HG03159 (cell line): ENCODE results near the gene TMEM150B.

Source experiments
- ATAC-seq: cut with Tn5 transposase; IDR thresholded peaks from one replicate; pipeline ENCODE4 v1.9.1; 2021; ENCODE audit warnings: mild to moderate bottlenecking, moderate library complexity; ENCODE audit not compliant: unreplicated experiment

TMEM150B gene

DNA sequence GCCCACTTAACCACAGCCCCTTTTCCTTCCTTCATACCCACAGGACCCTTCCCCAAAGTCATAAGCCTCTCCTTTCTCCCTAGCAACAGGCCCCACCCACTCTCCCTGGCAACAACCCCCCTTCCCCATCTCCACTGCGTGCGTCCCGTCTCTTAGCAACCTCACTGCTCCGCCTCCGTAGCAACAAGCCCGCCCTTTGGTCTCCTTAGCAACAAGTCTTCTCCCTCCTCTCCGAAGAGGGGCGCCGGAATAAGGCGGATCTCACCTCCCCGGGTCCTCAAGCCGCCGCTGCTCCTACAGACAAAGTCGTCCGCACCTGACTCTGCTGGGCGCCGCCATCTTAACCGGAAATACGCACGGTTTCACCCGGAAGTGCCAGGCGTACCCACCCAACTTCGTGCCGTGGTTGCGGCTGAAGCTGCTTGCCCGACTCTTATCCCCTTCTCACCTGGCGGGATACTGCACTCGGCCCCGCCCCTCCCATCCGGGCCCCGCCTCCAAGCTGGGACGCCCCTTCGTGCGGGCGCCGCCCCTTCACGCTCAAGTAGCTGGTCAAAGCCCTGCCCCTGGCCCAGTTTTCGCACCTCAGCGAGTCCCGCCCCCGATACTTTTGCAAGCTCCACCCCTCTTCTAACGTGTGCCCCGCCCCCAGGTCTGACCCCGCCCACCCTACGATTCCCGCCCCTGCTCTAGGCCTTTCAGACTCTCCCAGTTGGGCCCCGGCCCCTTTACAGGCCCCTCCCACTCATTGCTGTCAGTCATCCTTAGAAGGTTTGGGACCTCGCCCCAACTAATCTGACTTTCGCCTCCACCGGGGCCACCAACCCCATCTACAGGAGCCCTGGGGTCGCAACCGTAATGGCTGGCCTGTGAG is 45.1 kb downstream of the TMEM150B start, which contains the start of gene HSPBP1:
Gene HSPBP1 (minus strand): TSS at position 341 of the 874 bp plus-strand sequence. CDS start 502 bp downstream, outside the sequence.
- peak; percentile 72 for ATAC-seq

DNA sequence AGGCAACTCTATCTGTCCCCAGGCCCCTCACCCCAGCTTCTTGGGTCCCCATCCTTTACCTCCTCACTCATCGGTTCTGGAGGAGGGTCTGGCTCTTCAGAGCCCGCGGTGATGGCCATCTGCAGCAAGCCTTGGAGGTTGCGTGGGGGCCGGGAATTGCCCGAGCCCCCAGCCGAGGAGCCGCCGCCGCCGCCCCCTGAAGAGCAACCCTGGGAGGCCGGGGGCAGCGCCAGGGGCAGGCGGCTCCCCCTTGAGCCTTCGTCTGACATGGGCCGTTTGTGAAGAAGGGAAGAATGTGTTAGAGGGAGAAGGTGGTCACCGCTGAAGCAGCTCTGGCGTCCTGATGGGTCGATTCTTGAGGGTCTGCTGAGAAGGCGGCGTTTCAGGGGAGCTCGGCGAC is 45.8 kb downstream of the TMEM150B start:
- no peak for ATAC-seq

DNA sequence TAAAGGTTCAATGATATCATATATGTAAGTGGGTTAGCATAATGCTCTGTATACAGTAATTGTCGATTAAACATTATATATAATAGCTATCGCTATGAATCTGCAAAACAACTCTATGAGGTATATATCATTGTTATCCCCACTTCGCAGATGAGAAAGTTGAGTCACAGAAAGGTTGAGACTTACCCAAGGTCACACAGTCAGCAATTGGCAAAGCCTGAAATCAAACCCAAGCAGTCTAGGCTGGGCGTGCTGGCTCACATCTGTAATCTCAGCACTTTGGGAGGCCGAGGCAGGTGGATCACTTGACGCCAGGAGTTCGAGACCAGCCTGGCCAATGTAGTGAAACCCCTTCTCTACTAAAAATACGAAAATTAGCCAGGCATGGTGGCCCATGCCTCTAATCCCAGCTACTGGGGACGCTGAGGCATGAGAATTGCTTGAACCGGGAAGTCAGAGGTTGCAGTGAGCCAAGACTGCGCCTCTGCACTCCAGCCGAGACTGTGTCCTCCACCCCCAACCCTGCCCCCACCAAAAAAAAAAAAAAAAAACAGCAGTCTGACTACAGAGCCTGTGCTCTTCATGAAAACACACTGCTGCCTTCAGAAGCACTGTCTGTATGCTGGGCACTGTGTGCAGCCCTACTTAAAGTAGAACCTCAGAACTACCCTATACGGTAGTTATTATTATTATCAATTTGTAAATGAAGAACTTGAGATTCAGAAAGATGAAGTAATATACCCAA is 46.6 kb downstream of the TMEM150B start:
- no peak for ATAC-seq

DNA sequence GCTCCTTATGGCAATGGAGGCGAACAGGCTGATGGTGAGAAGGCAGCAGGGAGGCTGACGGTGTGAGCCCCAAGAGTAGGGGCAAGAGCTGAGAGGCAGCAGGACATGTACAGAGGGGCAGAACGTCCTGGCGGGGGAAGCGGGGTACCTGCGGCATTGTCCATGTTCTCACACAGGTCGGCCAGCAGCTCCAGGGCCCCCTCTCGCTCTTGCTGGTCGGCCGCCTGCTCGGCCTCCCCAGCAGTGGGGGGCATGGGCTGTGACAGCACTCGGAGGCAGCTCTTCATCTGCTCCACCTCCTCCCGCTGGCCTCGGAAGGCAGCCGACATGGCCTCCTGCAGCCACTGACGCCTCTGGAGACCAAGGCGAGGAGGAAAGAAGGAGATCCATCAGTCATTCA is 47.6 kb downstream of the TMEM150B start:
- ATAC-seq = no peak

DNA sequence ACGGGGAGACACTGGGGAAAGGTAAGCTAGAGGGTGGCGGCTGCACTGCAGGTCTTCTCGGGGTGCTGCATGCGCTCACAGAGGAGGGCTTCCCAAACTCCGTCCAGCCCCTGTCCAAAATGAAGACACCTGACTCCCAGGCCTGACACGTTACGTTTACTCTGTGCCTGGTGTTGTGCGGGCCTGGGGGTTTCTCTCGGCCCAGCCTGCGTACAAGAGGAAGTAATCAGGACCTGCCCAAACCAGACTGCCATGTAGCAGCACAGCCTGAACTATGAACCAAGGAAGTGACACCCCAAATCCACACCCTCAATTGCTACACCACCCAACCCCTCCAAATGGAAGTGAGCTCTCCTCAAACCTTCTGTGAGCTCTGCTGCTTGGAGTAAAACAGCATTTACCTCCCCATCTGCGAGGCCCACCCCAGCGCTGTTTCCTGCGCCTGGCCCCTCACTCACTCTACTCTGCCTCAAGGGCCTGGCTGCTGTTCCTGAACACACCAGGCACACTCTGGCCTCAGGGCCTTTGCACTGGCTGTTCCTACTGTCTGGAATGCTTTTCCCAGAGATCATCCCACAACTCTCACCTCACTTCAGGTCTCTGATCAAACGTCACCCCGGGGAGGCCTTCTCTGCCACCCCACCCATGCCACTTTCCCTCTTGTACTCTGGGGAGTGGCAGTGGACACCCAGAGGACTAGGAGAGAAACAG is 48.3 kb downstream of the TMEM150B start:
- no peak for ATAC-seq

DNA sequence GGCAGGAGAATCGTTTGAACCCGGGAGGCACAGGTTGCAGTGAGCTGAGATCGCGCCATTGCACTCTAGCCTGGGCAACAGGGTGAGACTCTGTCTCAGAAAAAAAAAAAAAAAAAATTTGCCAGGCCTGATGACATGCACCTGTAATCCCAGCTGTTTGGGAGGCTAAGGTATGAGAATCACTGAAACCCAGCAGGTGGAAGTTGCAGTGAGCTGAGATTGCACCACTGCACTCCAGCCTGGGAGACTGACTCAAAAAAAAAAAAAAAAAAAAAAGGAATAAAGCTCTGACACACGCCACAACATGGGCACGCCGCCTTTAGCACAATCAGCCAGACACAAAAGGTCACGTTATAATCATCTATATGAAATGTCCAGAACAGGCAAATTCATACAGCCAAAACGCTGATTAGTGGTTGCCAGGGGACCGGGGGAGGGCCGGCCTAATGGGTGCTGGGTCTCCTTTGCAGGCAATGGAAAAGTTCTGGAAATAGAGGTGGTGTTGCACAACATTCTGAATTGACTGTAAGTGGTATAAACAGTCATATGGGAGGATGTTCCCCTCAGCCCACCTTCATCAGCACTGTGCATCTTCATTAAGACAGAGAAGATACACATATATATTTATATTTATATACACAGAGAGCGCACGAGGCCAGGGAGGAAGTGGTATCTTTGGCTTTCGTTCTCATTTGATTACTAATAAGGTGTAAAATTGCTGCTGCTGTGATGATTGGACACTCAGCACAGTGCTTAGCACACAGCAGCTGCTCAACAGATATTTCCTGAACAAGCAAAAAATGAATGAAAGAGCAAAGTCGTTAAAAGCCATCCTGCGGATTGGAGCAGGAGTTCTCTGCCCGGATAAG is 49.1 kb downstream of the TMEM150B start:
- peak; percentile 63 for ATAC-seq

DNA sequence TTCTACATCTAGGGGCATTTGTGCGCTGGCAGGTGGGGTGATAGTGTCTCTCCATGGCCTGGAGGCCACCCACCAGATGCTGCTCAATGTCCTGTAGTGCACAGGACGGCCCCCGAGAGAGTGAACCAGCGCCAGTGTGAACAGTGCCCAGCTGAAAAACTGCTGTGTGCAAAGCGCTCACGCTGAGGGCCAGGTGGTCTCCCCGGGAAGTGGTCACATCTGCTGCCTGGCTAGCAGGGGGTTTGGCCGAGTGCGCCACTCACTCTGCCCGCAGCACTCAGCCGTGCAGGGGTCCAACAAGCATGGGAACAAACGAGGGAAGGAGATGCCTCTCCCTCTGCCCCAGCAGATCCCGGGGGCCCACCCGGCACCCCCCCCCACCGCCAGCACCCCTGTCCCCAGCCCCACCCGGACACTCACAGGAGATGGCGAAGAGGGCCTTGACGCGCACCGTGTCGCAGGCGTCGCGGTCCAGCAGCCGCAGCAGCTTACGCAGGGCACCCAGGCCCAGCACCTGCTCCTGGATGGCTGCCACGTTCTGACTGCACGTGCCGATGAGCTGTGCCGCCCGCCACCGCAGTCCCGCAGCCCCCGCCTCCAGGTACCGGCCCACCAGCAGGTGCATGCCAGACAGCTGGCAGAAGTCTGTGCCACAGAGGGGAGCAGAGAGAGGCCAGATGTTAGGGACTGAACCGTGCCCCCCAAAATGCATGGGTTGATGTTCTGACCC is 51.0 kb downstream of the TMEM150B start:
- no peak for ATAC-seq

DNA sequence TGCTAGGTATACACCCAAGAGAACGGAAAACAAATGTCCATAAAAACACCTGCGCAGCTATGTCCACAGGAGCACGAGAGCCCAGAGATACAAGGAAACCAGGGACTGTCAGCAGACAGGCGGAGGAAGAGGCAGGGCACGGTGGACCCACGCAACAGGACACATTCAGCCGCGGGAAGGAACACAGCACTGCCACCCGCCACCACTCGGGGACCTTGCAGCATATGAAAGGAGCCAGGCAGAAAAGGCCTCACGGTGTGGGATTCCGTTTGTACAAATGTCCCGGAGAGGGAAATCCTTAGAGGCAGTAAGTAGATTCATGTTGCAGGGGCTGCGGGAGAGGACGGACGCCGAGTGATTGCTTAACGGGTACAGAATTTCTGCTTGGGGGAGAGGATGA is 53.0 kb downstream of the TMEM150B start:
- ATAC-seq = no peak

DNA sequence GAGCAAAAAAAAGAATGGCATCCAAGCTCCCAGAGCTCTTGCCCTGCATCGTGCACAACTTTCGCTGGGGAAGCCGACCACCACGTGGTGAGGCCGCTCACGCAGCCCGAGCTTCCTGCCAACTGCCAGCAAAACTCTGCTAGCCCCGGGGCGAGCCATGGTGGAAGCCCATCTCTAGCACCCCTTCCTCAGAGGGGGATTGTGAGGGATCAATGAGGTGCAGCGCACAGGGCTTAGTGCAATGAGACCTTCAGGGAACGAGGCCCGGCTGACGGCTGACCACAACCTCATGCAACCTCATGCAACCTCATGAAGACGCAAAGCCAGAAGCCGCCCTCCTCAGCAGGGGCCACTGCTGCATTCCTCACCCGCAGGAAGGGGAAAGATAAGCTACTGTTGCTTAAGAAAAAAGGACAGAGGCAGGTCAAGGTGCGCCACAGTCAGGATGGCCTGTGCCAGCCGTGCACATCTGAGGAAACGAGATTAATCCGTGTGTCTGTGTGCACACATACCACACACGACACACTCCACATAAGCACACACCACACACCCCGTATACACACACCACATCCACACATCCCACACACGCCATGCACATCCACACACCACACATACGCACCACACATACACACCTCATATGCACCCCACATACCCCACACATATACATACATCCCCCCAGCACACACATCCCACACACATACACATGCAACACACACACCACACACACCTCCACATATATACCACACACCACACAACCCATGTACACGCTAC is 54.8 kb downstream of the TMEM150B start:
- ATAC-seq = no peak

DNA sequence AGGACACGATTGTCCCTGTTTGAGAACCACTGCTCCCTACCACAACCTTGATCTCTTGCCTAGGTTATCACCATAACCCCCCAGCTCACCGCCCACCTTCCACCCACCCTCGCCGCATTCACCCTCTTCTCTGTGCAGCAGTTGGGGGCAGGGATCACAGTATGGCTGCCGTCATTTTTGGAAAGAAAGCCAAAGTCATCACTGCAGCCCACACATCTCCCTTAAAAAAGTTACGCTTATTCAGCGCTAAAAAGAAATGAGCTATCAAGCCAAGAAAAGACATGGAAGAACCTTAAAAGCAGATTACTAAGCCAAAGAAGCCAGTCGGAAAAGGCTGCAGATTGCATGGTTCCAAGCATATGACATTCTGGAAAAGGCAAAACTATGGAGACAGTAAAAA is 55.8 kb downstream of the TMEM150B start:
- no peak for ATAC-seq

DNA sequence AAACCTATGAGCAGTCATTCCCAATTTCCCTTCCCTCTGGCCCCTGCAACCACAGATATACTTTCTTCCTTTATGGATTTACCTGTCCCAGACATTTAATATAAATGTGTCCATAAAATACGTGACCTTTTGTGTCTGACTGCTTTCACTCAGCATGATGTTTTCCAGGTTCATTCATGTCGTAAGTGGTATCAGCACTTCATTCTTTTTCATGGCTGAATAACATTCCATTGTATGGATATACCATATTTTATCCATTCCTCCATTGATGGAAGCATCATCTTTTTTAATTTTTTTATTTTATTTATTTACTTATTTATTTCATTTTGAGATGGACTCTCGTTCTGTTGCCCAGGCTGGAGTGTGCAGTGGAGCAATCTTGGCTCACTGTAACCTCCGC is 58.3 kb downstream of the TMEM150B start:
- ATAC-seq = no peak

DNA sequence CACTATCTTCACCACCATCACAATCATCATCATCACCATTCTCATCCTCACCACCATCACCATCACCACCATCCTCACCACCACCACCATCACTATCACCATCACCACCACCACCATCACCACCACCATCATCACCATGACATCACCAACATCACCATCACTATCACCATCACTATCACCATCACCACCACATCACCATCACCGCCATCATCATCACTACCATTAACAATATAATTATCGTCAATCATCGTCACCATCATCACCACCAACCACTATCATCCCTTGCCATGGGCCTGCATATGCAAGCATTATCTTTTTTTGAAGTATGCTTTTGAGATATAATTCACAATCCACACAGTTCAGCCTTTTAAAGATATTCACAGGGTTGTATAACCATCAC is 58.7 kb downstream of the TMEM150B start:
- no peak for ATAC-seq

DNA sequence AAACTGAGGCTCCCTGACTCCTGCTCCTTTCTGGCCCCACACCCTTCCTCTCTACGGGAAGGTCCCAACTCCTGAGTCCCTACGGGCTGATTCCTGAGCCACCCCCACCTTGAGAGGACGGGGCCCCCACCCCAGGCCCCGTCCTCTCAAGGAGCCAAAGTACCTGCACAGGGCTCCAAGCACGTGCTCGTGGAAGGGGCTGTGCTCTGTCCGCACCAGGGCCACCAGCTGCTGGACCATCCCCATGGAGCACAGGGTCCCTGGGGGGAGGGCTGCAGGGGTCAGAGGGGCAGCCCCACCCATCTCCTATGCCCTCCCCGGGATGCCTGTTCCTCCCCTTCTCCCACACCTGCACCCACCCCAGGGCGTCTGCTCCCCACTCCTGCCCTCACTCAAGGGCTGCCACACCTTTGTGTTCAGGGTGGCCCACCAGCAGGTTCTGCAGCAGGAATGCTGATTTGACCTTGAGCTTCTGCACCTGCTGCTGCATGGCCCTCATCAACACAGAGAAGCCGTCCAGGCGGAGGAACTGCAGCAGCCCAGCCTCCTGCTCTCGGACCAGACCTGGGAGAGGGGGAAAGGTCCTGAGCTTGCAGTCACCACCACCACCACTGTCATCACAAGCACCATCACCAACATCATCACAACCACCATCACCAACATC is 59.3 kb downstream of the TMEM150B start:
- no peak for ATAC-seq

DNA sequence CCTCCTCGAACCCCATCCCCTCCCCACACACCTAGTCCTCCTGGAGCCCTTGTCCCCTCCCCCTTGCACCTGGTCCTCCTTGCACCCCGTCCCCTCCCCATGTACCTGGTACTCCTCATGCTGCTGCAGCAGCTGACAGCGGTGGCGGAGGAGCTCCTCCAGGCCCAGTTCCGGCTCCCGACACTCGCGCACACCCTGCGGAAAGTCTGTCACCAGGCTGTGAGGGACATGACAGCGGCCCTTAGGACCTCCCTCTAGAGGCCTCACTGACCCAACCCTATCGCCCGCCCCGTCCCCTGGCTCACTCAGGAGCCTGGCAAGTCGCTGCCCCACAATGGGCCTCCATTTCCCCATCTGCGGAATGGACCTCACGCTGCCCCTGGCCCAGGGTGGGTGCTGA is 60.0 kb downstream of the TMEM150B start:
- no peak for ATAC-seq

DNA sequence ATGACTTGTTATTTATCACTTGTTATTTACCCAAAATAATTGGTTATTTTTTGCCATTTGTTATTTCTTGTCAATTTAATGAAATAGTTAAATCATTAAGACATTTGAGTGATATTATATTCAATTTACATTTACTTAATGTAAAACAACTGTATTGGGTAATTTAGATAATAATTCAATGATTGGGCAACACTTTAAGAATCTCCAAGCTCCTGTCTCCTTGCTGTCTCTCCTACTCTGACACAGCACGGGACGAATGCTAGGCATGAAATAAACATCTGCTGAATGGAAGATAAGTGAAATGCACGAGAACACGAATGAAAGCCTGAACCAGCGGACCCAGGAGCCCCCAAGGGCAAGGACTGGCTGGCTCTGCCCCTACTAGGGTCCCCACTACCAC is 60.6 kb downstream of the TMEM150B start:
- no peak for ATAC-seq
